ENCODE measurements around the gene ELF4. TPM values are rescaled to one million over a fixed set of nuclear protein-coding genes. Genes with fewer than 3 reads are reported as not detected.

Gene ELF4
- total and polyA plus RNA-seq, 9 of the 15 experiments (the other 6 are each of a cell fraction or from before 2014, with no cell fraction given) = 5.9 to 55.8 (median 25.2) TPM

GRCh38 chrX:130108647-130109428 is 1.5 kb downstream of the ELF4 start (continued):
- TF ChIP-seq STAG1 (CRISPR knock-in tag; IDR thresholded peaks at IDR 0.05; ENCODE audit: borderline replicate concordance) (no peak), NR2C2 (CRISPR knock-in tag; IDR thresholded peaks at IDR 0.05) (0 out of 2 replicates have a peak, but pooled peaks have one; percentile 25), NR2C2 (tag; IDR thresholded peaks at IDR 0.05) (no peak), USF1 (CRISPR knock-in tag; IDR thresholded peaks at IDR 0.05) (no peak), E4F1 (CRISPR knock-in tag; IDR thresholded peaks at IDR 0.05; ENCODE audit: borderline replicate concordance) (no peak), SIN3A (IDR thresholded peaks at IDR 0.05; ENCODE audit: borderline replicate concordance in 2 of 2, control insufficient read depth in 1 of 2, low read depth in 2 of 2, low read length in 2 of 2) (peak in 1 of 2 experiments; percentile 88; a peak in 2 of 4 replicates), ATF1 (CRISPR knock-in tag; IDR thresholded peaks at IDR 0.05) (no peak), ATF1 (tag; IDR thresholded peaks at IDR 0.05) (peak; percentile 46), ZFP36 (IDR thresholded peaks at IDR 0.05; ENCODE audit: low read depth, low read length, partially characterized antibody) (peak; percentile 34), SREBF2 (CRISPR knock-in tag; IDR thresholded peaks at IDR 0.05) (no peak), NFXL1 (CRISPR knock-in tag; IDR thresholded peaks at IDR 0.05) (no peak), GABPA (tag; conservative IDR thresholded peaks at IDR 0.05; ENCODE audit: low read depth) (peak; percentile 75), CBFA2T2 (conservative IDR thresholded peaks at IDR 0.05) (no peak), ATF7 (IDR thresholded peaks at IDR 0.05) (peak; percentile 66)
- TF ChIP-seq, protein P1, sequence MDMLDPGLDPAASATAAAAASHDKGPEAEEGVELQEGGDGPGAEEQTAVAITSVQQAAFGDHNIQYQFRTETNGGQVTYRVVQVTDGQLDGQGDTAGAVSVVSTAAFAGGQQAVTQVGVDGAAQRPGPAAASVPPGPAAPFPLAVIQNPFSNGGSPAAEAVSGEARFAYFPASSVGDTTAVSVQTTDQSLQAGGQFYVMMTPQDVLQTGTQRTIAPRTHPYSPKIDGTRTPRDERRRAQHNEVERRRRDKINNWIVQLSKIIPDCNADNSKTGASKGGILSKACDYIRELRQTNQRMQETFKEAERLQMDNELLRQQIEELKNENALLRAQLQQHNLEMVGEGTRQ (CRISPR knock-in tag; IDR thresholded peaks at IDR 0.05) = no peak
- TF ChIP-seq, protein P2, sequence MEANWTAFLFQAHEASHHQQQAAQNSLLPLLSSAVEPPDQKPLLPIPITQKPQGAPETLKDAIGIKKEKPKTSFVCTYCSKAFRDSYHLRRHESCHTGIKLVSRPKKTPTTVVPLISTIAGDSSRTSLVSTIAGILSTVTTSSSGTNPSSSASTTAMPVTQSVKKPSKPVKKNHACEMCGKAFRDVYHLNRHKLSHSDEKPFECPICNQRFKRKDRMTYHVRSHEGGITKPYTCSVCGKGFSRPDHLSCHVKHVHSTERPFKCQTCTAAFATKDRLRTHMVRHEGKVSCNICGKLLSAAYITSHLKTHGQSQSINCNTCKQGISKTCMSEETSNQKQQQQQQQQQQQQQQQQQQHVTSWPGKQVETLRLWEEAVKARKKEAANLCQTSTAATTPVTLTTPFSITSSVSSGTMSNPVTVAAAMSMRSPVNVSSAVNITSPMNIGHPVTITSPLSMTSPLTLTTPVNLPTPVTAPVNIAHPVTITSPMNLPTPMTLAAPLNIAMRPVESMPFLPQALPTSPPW (CRISPR knock-in tag; IDR thresholded peaks at IDR 0.05) = peak; percentile 55; the same call in 1 of the 2 replicates
- TF ChIP-seq, protein P3, sequence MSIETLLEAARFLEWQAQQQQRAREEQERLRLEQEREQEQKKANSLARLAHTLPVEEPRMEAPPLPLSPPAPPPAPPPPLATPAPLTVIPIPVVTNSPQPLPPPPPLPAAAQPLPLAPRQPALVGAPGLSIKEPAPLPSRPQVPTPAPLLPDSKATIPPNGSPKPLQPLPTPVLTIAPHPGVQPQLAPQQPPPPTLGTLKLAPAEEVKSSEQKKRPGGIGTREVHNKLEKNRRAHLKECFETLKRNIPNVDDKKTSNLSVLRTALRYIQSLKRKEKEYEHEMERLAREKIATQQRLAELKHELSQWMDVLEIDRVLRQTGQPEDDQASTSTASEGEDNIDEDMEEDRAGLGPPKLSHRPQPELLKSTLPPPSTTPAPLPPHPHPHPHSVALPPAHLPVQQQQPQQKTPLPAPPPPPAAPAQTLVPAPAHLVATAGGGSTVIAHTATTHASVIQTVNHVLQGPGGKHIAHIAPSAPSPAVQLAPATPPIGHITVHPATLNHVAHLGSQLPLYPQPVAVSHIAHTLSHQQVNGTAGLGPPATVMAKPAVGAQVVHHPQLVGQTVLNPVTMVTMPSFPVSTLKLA (conservative IDR thresholded peaks at IDR 0.05) = peak in 1 of 2 experiments; percentile 30; a peak in 1 of 4 replicates

Measured in K562 (cell line).